GM10847 (cell line): ENCODE results near the gene ADAMTS2.

Experiments used
- POLR2A ChIP-seq: IDR thresholded peaks from 2 replicates; pipeline ENCODE4 v1.6.1; 2011; ENCODE audit not compliant: insufficient read length; ENCODE audit errors: extremely low read depth

The ADAMTS2 gene

GRCh38 chr5:179233909-179234562, 111.2 kb downstream of the ADAMTS2 start:
- no peak for TF ChIP-seq POLR2A

- no peak for TF ChIP-seq POLR2A
Observed at GRCh38 chr5:179232091-179232735, 113.0 kb downstream of the ADAMTS2 start.

- no peak for TF ChIP-seq POLR2A
Observed at GRCh38 chr5:179231309-179231708, 114.0 kb downstream of the ADAMTS2 start.

- no peak for TF ChIP-seq POLR2A
Observed at GRCh38 chr5:179230061-179230461, 115.2 kb downstream of the ADAMTS2 start.

- no peak for TF ChIP-seq POLR2A
Observed at GRCh38 chr5:179229331-179229831, 115.9 kb downstream of the ADAMTS2 start.

- TF ChIP-seq POLR2A: no peak
Observed at GRCh38 chr5:179228341-179229121, 116.7 kb downstream of the ADAMTS2 start.

GRCh38 chr5:179227580-179228311, 117.5 kb downstream of the ADAMTS2 start:
- no peak for TF ChIP-seq POLR2A

- no peak for TF ChIP-seq POLR2A
Observed at GRCh38 chr5:179227229-179227579, 118.1 kb downstream of the ADAMTS2 start.

GRCh38 chr5:179226696-179227095, 118.6 kb downstream of the ADAMTS2 start:
- TF ChIP-seq POLR2A: no peak

GRCh38 chr5:179225387-179225786, 119.9 kb downstream of the ADAMTS2 start:
- TF ChIP-seq POLR2A: no peak

GRCh38 chr5:179224741-179225140, 120.5 kb downstream of the ADAMTS2 start:
- TF ChIP-seq POLR2A: no peak

- no peak for TF ChIP-seq POLR2A
Observed at GRCh38 chr5:179223961-179224360, 121.3 kb downstream of the ADAMTS2 start.

- no peak for TF ChIP-seq POLR2A
Observed at GRCh38 chr5:179223528-179223927, 121.7 kb downstream of the ADAMTS2 start.

- TF ChIP-seq POLR2A: no peak
Observed at GRCh38 chr5:179222246-179223017, 122.8 kb downstream of the ADAMTS2 start.

- TF ChIP-seq POLR2A: no peak
Observed at GRCh38 chr5:179221877-179222220, 123.4 kb downstream of the ADAMTS2 start.
